ENCODE results near the gene DIPK1C.

Gene DIPK1C

DNA sequence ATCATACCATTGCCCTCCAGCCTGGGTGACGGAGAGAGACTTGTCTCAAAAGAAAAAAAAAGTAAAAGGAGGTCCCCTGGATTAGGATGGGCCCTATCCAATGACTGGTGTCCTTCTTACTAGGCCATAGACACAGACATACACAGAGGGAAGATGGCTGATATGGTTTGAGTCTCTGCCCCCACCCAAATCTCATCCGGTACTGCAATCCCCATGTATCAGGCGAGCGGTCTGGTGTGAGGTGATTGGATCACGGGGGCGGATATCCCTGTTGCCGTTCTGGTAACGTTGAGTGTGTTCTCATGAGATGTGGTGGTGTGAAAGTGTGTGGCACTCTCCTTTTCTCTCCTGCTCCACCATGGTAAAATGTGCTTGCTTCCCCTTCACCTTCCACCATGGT, 31.2 kb upstream of the DIPK1C start:
- H3K4me3 ChIP-seq = no peak overlapping the region
- H3K27ac ChIP-seq = no peak overlapping the region

DNA sequence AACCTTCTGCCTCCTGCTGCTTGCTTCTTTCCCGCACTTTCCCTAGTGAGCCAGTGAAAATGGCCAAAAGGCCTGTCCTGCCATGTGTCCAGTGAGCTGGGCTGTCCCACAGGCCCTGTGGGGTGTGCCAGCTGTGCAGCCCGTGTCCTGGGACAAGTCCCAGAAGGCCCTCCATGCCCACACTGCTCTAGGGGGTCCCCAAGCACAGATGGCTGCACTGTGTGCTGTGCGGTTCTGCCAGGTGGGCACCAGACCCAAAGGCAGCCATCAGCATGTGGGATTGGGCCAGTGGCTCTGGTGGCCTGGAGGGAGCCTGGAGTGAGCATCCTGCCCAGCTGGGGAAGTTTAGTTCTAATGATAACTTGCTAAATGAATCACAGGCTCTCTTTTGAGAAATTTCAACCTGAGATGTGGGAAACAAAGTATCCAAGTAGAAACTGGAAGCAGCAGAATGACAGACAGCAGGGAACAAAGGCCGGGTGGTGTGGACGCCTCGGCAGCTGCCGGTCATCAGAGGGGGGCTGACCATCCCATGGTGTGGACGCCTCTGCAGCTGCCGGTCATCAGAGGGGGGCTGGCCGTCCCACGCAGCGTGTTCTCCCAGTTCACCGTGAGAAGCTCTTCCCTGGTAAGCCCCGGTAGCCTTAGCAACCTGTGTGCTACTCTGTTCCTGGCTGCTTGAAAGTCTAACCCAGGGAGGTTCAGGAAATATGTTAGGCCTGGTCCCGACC, 29.2 kb upstream of the DIPK1C start:
- H3K4me3 ChIP-seq = no peak overlapping the region
- peak overlapping the region in 2 of 21 experiments; percentile 27 to 68 for H3K27ac ChIP-seq

DNA sequence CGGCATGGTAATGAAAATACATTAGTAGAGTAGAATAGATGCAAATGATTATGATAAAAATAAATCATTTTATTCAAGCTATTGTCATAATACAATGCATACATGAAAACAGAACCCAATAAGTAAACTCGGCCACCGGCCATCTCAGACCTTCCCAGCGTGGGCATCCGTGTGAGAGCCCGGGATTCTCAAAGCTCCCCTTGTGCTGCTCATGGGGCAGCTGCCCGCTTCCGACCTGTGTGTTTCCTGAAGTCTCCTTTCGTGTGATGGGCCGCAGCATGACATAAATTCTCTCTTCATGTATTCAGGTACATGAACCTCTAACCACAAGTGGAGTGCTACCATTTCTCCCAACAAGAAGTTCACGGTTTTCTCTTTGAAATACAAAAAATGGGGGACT, 25.6 kb upstream of the DIPK1C start:
- no peak overlapping the region for H3K27ac ChIP-seq
- no peak overlapping the region for H3K4me3 ChIP-seq

DNA sequence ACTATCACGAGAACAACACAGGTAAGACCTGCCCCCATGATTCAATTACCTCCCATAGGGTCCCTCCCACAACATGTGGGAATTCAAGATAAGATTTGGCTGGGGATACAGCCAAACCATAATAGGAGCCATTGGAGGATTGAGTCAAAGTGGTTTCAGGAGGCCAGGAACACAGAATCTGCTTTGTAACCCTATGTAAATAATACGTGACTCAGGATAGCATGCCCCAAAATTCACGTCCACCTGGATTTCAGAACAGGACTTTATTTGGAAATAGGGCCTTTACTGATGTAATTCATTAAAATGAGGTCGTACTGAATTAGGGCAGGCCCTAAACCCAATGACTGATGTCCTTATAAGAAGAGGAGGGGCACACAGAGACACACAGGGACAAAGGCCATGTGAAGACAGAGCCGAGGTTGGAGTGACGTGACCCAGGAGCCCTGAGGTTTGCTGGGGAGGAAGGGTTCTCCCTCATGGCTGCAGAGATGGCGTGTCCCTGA, 23.1 kb upstream of the DIPK1C start:
- peak overlapping the region in 3 of 21 experiments; percentile 20 to 71 (median 55) for H3K27ac ChIP-seq
- no peak overlapping the region for H3K4me3 ChIP-seq

DNA sequence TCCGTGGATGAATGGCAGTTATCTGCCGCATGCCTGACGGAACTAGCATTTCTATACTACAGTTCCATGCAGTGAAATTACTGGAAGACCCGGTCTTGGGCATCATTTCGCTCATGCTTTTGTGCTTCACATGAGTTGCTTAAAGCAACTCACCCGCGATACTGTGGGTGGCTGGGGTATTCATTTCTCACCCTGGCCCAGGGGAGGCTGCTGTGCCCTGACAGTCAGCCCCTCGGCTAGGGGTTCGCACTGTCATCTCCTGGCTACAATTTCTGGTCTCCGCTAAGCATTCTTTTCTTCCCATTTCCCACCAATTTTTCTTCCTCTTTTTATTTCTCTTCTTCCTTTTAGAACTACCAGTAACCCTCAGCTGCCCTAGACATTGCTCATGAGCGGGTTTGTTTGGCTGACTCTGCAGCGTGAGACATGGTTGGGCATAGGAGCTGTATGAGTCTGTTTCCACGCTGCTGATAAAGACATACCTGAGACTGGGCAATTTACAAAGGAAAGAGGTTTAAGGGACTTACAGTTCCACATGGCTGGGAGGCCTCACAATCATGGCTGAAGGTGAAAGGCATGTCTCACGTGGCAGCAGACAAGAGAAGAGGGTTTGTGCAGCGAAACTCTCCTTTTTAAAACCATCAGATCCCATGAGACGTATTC, 22.5 kb upstream of the DIPK1C start:
- no peak overlapping the region for H3K4me3 ChIP-seq
- H3K27ac ChIP-seq = peak overlapping the region in 3 of 21 experiments; percentile 20 to 58 (median 55)

DNA sequence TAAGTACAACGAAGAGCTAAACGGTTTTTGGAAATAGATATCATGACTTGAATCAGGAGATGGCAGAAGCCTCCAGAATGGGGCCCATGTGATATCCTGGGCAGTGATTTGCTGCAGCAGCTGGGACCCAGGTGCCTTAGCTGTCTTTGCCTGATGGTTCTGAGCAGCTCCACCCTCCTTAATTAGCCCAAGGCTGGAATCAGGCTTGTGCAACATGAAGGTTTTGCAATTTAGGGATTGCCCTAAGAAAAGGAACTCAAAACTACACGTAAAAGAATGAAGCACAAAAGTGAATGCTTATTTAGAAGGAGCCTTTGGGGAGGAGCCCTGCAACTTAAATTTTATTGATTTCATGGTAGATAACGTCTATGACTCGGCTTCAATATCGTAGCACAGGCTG, 21.8 kb upstream of the DIPK1C start:
- no peak overlapping the region for H3K4me3 ChIP-seq
- H3K27ac ChIP-seq = peak overlapping the region in 2 of 21 experiments; percentile 20 to 55

DNA sequence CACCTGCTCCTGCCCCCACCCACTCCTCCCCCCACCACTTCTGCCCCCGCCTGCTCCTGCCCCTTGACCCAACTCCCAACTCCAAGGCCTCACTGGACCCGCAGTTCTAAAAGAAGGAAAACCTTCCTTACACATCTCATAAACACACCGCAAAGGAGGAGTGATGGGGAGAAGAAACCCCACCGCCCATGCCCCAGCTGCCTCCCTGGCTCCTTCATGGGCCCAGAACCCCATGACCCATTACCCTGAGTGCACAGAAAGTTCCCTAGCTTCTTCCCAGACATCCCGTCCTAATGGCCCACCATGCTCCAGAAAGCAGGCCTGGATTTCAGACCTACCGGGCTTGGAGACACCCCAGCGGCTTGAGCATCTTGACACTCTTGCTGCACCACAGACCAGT, 21.2 kb upstream of the DIPK1C start:
- H3K4me3 ChIP-seq = no peak overlapping the region
- H3K27ac ChIP-seq = peak overlapping the region in 1 of 21 experiments; percentile 1

DNA sequence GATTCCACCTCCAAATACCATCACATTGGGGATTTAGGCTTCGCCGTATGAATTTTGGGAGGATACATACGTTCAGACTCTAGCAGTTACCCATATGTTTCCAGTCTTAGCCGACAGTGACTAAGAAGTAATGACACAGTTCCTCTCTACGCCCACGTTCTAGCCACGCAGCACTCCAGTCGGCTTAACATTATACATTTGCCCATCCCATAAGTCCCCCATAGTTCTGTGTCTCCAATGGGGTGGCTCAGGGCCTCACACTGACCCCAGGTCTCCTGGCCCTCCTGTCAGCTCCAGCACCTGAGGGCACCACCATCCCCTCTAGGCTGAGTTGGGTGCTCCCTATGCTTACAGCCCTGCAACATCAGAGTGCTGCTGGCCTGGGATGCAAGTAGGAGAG, 20.7 kb upstream of the DIPK1C start:
- Histone ChIP-seq H3K4me3 (no peak overlapping the region), H3K27ac (peak overlapping the region in 1 of 21 experiments; percentile 1)

DNA sequence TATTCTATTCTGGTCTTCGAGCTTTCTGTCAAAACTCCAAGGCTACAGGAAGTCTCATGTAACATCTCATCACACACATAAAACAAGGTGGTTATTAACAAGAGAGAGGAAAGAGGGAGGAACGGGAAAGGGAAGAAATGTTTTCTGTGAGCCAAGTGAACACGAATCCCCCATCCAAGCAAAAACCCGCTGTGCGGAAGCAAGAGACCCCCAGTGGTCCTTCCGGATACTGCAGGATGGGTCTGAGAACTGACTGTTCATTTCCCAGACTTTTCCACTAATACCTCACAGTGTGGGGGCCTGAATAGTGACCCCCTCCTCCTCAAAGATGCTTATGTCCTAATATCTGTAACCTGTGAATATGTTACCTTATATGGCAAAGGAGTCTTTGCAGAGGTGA, 19.0 kb upstream of the DIPK1C start:
- Histone ChIP-seq H3K4me3 (no peak overlapping the region), H3K27ac (no peak overlapping the region)

DNA sequence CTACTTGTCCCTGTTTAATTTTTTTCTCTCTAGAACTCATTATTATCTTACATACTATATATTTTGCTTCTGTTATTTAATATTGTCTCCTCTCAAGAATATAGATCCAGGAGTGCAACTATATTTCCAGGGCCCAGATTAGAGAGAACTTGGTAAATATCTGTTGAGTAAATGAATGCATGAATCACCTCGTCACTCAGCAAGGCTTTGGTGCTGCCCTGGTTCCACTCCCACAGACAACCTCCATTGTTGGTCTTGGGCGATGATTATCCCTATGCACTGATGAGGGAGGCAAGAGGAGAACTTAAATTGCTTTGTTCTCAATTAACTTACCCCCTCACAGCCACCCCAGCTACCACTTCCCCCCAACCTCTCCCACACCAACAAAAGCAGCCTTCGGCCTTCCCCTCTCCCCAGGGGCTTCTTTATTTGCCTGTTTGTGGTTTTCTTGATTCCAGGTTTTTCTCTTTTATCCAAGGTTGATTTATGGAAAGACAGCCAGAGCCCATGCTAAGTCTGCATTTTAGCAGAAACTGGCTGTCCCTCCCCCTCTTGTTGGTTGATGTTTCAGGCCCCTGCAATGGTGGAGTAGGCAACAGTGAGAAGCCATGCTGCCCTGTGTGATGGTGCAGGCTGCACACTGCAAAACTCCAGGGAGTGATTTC, 17.0 kb upstream of the DIPK1C start:
- H3K27ac ChIP-seq = no peak overlapping the region
- H3K4me3 ChIP-seq = no peak overlapping the region

DNA sequence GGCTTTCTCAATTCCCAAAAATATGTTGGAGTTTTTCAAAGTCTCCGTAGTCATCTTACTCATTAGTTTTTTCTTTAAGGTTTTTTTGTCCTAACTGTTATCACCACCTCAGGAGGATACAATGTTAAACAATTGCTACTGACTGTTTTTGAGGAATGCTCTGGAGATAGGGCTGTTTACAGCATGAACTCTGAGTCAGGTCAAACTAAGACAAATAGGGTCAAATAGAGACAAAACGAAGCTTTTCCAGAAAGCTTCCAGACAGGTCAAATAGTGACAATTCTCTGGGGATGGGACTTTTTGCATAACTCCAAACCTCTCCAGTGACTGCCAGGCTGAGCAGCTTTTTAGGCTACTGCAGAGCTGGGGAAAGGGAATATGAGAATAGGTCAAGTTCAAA, 15.2 kb upstream of the DIPK1C start:
- H3K4me3 ChIP-seq = no peak overlapping the region
- no peak overlapping the region for H3K27ac ChIP-seq

DNA sequence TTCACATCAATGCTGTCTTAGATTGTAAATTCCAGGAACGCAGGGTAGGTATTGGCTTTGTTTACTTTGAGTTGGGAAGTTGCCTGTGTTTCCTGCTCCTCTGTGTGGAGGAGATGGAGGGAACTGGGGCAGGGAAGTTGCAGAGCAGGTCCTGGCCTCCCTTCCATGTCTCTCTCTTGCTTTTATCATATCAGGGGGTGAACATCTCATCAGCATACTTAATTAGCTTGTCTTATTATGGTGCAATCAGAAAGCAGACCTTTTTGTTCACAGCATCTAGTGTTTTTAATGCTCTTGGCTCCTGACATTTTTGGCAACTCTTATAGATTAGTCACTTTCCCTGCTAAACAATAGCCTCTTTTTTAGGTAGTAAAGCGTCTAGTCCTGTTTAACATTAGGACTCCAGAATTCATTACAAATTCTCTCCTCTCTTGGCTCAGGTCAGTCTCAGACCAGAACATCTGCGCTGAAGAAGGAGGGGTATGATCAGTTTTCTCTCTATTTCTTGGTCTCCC, 11.5 kb upstream of the DIPK1C start:
- Histone ChIP-seq H3K27ac (peak overlapping the region in 5 of 21 experiments; percentile 39 to 69 (median 47)), H3K4me3 (no peak overlapping the region)

DNA sequence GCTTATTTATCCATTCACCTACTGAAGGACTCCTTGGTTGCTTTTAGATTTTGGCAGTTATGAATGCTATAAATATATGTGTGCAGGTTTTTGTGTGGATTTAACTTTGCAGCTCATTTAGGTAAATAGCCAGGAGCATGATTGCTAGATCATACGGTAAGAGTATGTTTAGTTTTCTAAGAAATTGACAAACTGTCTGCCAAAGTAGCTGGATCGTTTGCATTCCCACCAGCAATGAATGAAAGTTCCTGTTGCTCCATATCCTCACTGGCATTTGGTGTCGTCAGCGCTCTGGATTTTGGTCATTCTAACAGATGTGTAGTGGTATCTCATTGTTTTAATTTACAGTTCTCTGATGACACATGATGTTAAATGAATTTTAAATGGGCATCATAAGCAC, 8.7 kb upstream of the DIPK1C start:
- Histone ChIP-seq H3K27ac (no peak overlapping the region), H3K4me3 (no peak overlapping the region)

DNA sequence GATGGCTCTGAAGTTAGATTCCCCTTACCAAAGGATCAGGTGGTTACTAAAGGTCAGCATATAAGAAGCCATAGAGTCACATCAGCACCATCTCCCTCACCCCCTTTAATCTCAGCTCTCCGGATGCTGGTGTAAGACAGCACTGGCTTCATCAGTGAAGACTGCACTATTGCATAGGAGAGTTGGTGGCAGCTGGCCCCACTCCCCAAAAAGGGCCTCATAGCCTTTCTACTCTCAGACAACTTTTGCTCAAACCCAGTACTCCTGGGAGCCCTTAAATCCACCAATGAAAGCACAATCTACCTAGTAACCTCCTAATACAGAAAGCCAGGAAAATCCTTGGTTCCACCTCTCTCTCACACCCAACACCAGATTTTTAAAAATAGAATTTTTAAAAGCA, 6.9 kb upstream of the DIPK1C start:
- H3K27ac ChIP-seq = no peak overlapping the region
- H3K4me3 ChIP-seq = no peak overlapping the region

DNA sequence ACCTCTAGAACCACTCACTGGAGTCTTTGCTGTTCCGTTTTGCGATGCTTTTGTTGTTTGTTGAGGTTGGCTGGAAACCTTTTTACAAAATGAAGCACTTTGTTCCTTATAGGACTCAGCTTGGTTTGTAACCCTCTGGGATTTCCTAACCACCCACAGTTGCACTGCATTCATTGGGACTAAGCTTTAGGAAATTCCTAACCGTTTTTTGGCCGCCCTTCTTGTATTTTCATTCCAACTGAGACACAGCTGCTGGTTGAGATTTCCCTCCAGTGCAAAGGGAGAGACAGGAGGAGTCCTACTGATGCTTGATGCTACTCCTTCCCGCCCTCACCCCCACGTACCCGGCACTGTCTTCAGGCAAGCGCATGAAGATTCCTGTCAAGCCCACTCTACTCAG, 6.1 kb upstream of the DIPK1C start:
- Histone ChIP-seq H3K4me3 (no peak overlapping the region), H3K27ac (no peak overlapping the region)

DNA sequence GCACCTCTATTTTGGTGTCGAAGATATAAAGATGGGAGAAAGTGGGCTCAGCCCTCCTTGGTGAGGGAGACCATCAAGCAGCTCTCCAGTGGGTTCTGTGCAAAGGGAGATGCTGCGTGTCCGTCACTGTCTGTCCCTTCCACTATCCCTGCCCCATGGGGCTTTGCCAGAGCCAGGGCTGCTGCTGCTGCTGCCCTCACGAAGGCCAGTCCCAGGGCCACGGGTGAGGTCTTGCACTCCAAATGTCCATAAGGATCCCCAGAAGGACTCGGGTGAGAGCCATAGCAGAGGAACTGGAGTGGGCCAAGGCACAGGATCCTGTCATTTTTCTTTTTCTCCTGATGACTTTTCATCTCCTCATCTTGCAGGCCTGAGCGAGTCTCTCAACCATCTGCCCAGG, 3.7 kb upstream of the DIPK1C start:
- H3K27ac ChIP-seq = no peak overlapping the region

DNA sequence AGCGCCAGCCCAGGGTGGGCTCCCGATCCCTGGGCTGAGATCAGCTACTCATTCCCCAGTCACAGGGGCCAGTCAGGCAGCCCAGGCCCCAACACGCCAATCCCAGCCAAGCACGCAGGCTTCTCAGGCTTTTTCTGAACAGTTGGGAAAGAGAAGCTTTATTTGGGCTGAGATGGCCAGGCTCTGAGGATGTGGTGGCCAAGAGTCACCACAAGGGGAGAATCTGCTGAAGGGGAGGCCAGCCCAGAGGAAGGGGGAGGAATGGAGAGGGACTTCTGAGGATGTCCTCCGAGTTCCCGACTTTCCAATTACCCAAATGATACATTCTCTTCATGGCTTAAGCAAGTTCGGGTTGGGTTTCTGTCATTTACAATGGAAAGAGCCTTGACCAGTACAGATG, 2.8 kb upstream of the DIPK1C start:
- Histone ChIP-seq H3K4me3 (no peak overlapping the region), H3K27ac (peak overlapping the region in 1 of 21 experiments; percentile 5)

More for the DNA sequence above, 3.7 kb upstream of the DIPK1C start:
- no peak overlapping the region for H3K4me3 ChIP-seq

DNA sequence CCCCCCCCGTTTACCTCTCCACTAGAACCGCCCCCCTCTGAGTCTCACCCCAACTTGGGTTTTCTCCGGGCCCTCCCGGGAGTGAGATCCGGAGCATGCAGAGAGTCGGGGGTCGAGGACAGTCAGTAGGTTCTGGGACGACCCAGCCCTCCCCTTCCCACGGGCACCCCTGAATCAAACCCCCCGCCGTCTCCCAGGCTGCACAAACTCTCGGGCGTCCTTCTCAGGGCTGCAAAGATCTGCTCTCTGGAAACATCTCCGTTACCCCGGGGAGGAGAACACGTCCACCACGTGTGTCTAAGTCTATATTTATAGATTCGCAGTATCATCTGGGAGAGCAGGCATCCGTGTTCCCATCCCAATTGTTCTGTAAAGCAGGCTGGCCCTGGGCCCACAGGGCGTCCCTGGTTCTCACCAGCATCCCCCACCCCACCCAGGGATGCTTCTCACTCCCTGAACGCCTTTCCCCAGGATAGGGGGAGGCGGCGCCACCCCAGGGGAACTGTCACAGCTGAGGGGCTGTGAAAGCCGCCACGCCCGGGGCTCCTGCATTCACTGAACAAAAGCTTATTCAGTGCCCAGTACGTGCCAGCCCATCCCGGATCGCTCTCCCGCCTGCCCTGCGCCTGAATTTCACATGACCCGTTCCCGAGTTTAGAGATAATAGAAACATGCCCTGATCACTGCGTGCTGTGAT, 765 bp upstream of the DIPK1C start:
- H3K4me3 ChIP-seq = peak overlapping the region in 2 of 7 experiments; percentile 42 to 45
- peak overlapping the region in 1 of 21 experiments; percentile 47 for H3K27ac ChIP-seq

DNA sequence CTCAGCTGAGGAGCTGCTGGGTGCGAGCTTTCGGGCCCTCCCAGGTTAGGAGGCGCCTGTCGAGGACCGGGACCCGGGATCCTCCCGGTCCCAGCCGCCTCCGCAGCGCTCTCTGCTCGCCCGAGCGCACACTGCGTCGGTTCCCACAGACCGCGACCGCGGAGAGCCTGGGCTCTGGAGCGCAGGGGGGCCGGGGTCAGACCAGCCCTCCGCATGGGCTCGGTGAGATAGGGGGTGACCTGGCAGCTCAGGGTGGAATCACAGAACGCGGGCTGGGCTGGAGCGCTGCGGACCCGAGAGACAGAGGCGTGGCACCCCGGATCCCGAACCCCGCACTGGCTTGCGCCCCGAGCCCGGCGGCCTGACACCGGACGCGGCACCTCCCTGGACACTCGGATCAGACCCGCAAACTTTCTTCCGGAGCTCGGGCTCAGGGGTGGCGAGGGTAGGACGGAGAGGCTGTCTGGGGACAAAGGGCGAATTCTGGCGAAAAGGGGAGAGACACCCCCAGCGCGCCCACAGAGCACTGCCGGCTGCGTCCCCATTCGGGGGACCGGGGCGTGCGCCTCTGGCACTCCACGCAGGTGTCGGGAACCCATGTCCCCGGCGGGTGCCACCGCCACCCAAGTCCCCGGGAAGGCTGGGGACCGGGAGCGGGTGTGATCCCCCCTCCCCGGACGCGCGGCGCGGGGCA, 612 bp downstream of the DIPK1C start:
- Histone ChIP-seq H3K4me3 (peak overlapping the region in 6 of 7 experiments; percentile 25 to 45 (median 36)), H3K27ac (peak overlapping the region in 3 of 21 experiments; percentile 43 to 71 (median 60))

Measured in skin epidermis (tissue), 12 donors.